Epithelial cell of prostate (primary cell): ENCODE measurements around the gene EEA1.
A peak's percentile ranks its signal among the peaks of the same experiment; 100 is the strongest.
"Not testable (repeated sequence)": the region's sequence is repeated elsewhere in the genome, so short reads cannot be mapped to it uniquely, and the experiment has no call there.

Experiments used
- DNase-seq: peaks from one replicate; pipeline ENCODE4 v3.0.0-alpha.2; 2011; ENCODE audit warnings: low read depth, low spot score
- H3K27ac ChIP-seq: fragments of 450-650 bp; 2 replicates; pipeline ENCODE4 v1.5.1; 2017; ENCODE audit warnings: mild to moderate bottlenecking

The EEA1 gene

DNA sequence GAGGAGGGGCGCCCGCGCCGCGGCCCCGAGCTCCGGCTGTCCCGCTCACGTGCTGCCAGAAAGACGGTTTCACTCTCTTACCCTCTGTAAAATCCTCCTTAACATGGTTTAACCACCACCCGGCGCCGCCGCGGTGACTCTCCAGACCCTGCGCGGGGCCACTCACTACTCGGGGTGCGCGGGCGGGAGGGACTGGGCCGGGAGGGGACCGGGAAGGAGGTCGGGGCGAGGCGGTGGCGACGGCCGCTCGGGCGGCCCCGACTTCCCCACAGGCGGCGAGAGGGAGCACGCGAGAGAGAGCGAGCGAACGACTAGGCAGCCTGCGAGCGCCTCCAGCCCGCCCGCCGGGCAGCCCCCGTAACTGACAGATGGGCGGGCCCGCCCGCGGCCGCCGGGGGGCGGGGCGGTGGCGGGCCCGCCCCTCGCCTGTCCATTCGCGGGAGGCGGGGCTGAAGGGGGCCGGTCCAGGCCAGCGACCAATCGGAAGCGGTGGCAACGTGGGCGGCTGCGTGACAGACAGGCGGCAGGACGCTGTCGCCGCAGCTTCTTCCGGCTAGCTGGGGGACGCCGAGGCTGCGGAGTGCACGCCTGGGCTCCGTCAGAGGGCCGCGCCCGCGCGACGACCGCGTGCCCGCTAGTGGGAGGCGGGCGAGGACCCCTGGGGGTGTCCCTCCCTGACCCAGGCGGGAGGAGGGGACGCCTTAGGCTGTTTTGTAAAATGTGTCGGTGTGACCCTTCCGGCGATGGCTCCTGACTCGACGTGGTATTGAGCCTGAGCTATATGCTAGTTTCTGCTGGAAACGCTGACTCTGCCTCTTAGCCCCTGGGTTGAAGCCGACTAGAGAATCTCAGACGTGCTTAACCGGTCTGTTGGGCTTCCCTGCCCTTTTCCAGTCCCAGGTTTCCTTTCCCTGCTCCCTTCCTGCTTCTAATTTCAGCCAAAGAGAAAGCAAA lies at the start of gene EEA1:
Gene EEA1 (minus strand): TSS at position 334 of the 954 bp plus-strand sequence. CDS start 229 bp downstream, at position 105.
- peak; percentile 88 for DNase-seq
- peak within 1 kb of the TSS; percentile 89 for H3K27ac ChIP-seq

DNA sequence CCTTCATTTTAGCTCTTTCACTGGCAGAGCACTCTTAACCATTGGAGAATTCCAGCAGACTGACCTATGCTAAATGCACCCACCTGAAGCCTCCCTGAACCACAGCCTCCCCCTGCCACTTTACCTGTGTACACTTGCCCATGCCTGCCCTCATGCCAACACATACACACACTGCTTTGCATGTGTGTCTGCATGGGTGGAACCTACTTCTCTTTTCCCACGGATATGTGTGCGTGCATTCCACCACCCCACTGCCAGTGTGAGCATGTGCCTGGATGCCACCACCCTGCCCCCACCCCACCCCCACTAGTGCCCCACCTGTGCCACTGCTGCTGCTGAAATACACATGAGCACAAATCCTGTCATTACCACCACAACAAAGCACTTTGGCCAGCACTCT lies 49.5 kb upstream of the EEA1 start:
- DNase-seq = peak; percentile 55
- no peak overlapping the region for H3K27ac ChIP-seq

DNA sequence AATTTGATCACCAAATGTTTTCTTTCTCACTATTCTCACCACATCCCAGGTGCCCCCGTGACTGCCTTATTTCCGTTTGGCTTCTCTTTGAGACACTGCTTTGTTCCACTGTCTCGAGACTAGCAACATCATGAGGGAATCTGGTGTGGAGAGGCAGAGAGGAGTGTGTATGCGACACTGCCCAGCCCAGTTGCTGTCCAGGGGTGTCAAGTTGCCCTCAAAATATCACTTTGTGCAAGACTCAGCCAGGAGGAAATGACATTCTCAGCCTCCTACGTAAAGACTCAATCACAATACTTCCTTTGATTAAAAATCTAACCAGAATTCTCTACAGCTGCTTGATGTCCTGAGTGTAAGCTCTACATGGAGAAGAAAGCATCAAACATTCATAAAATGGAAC lies 48.2 kb upstream of the EEA1 start:
- H3K27ac ChIP-seq = no peak overlapping the region
- no peak for DNase-seq

DNA sequence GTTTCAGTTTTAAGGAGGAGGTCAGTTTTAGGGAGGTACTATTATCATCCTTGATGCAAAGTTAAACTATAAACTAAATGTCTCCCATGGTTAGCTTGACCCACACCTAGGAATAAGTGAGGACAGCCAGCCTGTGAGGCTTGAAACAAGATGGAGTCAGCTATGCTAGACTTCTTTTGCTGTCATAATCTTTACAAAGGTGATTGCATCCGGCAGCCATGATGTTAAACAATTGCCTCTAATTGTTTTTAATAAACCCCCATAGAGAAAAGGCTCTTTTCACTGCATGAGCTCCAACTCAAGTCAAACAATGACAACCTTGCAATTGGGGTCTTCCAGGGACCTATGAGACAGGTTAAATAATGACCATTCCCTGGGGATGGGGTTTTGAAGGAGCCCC lies 45.7 kb upstream of the EEA1 start:
- peak overlapping the region; percentile 93 for H3K27ac ChIP-seq
- no peak for DNase-seq

DNA sequence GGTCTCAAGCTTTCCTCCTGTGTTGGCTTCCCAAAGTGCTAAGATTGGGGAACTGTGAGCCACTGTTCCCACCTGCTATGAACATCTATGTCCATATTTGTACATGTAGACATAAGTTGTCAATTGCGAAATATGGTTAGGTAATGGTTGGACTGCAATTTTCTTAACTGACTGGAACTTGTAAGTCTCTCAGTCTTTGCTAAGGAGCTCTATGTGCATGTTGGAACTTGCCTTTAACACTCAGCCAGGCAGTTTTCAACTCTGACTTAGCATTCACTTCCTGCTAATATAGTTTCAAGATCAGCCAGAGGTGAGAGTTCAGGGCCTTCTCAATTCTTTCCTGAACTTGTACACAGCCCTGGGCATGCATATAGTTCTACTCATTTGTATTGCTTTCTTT lies 44.5 kb upstream of the EEA1 start:
- peak overlapping the region; percentile 93 for H3K27ac ChIP-seq
- peak; percentile 100 for DNase-seq

DNA sequence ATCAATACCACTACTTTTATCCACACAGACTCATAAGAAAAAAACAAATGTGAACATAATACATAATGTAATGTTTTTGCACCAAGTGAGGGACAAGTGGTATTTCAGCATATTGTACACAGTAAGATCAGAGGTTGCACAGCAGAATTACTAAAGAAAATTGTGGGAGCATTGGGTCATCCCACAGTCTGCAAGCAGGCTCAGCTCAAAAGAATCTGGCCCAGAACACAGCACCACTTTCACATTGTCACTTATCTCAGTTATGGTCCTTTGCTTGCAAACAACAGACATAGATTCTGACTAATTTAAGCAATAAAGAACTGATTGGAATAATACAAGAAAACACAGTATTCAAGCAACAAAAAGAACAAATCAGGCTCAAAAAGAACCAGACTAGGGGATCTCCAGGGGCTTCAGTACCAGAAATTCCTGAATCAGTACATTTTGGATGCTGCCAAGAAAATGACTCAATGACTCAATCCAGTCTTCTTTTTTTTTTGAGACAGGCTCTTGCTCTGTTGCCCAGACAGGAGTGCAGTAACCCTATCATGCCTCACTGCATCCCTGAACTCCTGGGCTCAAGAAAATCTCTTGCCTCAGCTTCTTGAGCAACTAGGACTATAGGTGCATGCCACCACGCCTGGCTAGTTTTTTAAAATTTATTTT lies 42.9 kb upstream of the EEA1 start:
- peak; percentile 39 for DNase-seq
- H3K27ac ChIP-seq = peak overlapping the region; percentile 93

DNA sequence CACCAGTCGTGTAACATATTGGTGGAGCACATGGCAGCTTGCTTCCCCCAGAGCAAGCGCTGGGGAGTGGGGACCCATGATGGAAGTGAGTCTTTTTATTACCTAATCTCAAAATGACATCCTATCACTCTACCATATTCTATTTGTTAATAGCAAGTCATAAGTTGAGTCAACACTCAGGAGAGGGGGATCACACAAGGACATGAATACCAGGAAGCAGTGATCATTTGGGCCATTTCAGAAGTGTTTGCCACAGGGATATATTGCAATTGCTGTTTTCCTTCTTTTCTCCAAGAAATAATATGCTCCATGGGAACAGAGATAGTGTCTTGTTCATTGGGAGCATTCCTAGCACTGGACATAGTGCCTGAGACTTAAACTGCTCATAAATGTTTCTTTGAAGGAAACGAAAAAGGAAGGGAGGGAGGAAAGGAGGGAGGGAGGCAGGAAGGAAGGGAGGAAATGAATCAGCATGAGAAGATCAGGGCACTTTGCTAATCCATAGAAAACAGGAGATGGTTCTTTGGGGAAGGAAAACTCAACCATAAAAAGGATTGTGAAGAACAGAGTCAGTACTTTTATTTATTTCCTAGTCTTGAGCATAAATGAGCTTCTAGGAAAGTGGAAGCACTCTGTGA lies 39.2 kb upstream of the EEA1 start:
- DNase-seq = no peak
- peak overlapping the region; percentile 57 for H3K27ac ChIP-seq

DNA sequence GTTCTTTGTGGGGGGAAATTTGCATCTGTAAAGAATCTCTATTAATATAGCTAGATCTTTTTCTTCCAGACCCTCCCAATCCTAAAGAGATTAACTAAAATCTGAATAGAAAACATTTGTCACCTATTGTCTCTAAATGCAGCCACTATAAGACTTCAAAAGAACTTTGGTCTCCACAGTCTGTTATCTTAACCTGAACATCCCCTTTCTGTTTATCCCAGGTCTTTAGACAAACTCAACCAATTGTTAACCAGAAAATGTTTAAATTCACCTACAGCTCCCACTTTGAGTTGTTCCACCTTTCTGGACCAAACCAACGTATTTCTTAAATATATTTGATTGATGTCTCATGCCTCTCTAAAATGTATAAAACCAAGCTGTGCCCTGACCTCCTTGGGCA lies 35.3 kb upstream of the EEA1 start:
- not testable (repeated sequence) for DNase-seq, H3K27ac ChIP-seq

DNA sequence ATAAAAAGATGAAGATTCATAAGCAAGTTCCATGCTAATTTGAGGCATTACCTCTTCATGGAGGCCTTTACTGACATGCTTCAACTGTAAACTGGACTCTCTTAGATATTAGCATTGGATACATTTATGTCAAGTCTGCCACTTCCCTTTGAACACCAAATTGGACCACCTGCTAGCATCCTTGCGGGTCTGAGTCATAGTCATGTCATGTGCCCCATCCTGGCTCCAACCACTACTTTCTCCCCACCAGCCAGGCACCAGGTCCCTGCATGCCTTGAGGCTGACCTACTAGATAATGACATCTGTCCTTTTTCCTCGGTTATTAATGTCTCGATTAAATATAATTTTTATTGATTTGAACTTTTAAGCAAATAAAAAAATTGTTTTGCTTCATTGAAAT lies 32.9 kb upstream of the EEA1 start:
- H3K27ac ChIP-seq = no peak overlapping the region
- DNase-seq = no peak

DNA sequence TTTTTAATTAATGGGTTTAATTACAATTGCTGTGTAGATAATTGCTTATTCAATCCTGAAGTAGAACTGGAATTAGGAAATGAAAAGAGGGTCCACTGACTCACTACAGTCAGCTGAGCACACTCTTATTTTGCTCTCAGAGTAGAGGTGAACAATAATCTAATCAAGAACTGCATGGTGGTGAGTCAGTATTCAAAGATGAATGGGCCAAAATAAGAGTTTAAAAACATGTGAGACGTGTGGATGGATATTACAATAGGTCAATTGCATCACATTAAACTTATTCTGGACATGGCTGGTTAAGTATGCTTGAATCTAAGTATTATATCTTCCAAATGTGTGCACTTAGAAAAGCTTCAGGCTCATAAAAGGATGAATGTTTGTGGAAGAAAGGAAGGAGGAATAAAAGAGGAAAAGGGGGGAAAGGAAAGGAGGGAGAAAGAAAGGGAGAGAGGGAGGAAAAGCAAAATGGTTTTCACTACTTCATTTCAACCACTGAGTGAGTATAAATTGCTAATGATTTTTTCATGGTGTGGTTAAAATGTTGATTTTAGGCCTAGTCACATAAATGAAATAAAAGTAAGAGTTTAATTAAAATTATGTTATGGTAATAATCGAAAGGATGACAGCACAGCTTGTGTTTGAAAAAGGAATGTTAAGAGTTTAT lies 27.0 kb upstream of the EEA1 start:
- peak overlapping the region; percentile 80 for H3K27ac ChIP-seq
- peak; percentile 78 for DNase-seq

DNA sequence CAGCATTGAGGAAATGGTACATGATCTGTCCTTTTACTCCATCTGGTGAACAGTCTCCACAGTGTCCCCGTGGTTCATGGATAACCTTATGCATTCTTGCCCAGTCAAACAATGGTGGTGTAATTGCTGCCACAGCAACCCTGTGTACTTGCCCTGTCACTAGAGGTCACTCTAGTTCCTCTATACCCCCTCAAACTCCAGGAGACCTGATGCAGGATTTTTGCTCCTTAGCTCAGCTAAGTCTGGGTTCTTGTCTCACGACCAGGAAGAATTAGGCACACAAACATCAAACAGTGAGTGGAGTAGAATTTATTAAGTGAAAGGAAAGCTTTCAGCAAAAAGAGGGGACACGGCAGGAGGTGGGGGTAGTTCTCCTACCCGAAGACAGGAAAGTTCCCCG lies 24.7 kb upstream of the EEA1 start:
- DNase-seq = no peak
- H3K27ac ChIP-seq = no peak overlapping the region

DNA sequence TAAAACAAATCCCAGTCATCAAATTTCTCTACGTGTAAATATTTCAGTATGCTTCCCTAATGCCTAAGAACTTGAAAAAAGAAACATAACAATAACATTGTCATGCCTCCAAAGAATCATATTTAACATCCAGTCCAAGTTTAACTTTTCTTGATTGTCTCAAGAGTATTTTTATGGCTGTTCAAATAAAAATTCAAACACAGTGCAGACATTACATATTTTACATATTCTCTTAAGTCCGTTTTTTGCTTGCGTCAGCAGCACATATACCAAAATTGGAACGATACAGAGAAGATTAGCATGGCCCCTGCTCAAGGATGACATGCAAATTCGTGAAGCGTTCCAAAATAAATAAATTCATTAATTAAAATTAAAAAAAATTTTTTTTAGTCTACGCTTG lies 23.3 kb upstream of the EEA1 start:
- no peak overlapping the region for H3K27ac ChIP-seq
- no peak for DNase-seq

DNA sequence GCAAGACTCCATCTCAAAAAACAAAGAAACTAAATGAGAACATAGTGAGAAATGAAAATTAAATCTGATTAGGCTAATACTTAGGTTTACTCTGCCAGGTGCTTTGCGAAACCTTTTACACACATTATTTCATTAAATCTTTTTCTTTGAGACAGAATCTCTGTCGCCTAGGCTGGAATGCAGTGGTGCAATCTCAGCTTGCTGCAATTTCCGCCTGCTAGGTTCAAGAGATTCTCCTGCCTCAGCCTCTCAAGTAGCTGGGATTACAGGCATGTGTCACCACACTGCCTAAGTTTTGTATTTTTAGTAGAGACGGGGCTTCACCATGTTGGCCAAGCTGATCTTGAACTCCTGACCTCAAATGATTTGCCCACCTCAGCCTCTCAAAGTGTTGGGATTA lies 21.9 kb upstream of the EEA1 start:
- DNase-seq = no peak
- no peak overlapping the region for H3K27ac ChIP-seq

DNA sequence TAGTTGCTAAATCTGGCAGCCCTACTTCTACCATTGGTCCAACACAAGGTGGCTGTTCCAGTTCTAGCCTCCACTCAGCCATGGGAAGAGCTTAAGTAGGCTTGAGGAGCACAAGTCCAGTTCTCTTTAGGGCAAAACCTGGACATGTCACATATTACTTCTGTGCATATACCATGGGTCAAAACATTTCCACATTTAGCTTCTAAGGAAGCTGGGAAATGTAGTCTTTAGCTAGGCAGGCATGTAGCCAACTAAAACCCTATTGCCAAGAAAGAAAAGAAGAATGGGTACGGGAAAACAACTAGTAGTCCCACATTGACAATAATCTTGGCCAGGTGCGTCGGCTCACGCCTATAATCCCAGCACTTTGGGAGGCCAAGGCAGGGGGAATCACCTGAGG lies 20.9 kb upstream of the EEA1 start:
- no peak for DNase-seq

DNA sequence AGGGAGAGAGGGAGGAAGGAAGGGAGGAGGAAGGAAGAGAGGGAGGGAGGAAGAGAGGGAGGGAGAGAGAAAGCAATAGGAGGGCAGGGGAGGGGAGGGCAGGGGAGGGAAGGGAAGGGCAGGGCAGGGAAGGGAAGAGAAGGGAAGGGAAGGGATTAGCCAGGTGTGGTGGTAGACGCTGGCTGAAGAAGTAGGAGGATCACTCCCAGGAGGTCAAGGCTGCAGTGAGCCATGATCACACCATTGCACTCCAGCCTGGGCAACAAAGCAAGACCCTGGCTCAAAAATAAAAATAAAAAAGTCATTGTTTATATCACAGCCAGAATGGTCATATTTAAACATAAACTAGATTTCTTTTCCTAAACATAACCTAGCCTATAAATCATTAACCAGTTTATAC lies 20.4 kb upstream of the EEA1 start:
- H3K27ac ChIP-seq = no peak overlapping the region
- DNase-seq = no peak

More for the DNA sequence above, 20.9 kb upstream of the EEA1 start:
- H3K27ac ChIP-seq = no peak overlapping the region

DNA sequence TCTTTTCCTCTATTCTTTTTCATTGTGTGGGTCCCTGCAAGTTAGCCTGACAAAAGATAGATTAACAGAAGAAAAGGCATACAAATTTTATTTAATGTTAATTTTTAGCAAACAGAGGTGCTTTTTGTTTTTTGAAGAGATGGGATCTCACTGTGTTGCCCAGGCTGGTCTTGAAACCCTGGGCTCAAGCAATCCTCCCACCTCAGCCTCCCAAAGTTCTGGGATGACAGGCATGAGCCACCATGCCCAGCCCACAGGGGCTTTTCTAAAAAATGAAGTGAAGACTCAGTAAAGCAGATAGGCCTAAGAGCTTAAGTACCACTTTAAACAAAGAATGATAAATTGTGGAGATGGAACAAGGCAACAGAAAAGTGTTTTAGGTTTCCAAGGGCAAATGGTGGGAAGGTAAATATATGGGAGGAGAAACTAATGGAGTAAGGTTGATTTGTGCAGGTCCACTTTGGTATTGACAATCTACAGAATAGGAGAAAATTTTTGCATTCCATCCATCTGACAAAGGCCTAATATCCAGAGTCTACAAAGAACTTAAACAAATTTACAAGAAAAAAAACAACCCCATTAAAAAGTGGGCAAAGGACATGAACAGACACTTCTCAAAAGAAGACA lies 18.6 kb upstream of the EEA1 start:
- DNase-seq = no peak
- no peak overlapping the region for H3K27ac ChIP-seq

DNA sequence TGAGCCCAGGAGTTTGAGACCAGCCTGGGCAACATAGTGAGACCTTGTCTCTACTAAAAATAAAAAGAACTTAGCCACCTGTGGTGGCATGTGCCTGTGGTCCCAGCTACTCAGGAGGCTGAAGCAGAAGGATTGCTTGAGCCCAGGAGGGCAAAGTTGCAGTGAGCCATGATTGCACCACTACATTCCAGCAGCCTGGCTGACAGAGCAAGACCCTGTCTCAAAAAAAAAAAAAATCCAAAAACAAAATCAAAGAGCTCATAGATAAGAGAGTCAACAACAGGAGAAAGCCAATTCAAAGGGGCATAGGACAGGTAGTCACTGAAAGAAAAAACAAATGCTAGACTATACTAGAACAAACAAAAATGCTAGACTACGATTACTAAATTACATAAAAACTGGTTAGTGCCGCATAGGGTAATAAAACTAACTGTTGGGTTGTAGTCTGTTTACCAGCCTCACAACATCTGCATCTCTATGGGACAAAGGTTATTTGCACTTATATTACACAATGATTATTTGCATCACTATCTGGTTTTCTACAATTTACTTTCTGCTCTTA lies 16.6 kb upstream of the EEA1 start:
- no peak overlapping the region for H3K27ac ChIP-seq
- DNase-seq = no peak

DNA sequence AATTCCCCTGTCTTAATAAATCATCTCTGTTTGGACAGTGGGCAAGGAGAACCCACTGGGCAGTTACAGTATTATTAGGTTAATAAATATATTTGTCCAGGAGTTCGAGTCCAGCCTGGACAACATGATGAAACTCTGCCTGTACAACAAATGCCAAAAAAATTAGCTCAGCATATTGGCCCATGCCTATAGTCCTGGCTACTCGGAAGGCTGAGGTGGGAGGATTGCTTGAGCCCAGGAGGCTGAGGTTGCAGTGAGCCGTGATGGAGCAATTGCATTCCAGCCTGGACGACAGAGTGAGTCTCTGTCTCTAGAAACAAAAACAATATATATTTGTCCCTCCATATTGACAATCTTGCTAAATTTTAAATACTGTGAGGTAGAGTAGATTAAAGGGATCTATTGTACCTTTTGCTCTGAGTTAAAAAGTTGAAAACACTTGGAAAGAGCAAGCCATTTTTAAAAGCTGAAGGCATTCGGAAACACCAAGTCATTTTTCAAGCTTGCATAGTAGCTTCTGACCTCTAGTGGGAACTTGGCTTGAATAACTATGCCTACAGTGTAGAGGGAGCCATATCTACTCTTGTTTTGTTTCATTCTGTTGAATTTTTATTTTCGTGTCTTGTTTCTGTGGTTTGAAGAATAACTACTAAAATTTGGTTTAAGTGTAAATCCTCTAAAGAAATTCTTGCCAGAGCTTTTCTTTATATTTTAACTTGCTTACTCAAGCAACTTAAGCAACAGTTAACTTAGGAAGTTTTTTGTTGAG lies 14.6 kb upstream of the EEA1 start:
- no peak for DNase-seq
- no peak overlapping the region for H3K27ac ChIP-seq

DNA sequence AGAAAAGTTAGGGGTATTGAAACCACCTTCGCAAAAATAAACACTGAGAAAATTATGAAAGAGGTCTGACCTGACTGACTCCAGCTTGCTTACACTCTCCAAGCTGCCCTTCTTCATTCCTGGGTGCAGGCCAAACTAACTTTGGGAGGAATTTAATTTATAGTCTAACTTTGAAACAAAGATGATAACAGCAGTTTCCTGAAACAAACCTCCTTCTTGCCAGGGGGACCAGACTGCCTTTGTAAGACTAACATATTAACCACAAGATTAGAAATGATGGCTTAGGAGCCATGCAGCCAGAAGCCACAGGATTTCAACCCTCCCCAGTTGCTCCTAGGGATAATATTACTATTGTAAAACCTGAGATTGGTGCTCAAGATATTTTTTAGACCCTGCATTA lies 13.8 kb upstream of the EEA1 start:
- DNase-seq = no peak
- no peak overlapping the region for H3K27ac ChIP-seq
